ENCODE measurements around the gene CEL.

Gene CEL

GRCh38 chr9:133106511-133107244, 44.9 kb downstream of the CEL start:
- ATAC-seq, result no peak

- ATAC-seq, result no peak
These were observed 45.5 kb downstream of the CEL start for GRCh38 chr9:133107245-133107722.

DNA sequence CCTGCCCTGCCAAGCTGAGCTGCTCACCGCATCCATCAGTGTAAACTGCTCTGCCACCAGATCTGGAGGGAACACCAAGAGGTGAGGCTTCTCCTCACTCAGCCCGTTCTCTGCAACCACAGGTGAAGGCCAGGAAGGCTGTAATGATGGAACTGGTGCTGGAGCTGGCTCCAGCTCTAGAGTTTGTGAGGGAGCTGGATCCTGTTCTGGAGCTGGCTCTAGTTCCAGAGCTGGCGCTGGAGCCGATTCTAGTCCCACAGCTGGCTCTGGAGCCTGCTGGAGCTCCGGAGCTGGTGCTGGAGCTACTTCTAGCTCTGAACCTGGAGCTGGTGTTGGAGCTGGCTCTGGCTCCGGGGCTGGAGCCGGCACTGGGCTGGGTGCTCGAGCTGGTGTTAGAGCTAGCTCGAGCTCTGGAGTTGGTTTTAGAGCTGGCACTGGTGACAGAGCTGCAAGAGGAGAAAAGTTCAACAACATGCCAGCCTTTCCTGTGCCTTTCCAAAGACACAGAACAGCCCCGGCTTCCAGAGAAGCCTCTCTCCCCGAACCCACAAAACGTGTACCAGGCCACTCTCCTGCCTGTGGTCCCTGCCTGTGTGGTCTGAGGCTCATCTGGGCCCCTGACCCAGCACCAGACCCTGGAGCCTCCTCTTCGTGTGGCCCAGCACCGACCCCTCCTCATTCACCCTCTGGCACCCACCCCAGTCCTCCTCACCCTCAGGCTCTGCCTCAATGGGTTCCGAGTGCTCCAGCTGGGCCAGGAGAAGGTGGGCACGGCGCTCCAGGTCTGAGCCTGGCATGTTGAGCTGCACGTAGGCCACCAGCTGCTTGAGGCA, 46.4 kb downstream of the CEL start:
- ATAC-seq, result no peak

DNA sequence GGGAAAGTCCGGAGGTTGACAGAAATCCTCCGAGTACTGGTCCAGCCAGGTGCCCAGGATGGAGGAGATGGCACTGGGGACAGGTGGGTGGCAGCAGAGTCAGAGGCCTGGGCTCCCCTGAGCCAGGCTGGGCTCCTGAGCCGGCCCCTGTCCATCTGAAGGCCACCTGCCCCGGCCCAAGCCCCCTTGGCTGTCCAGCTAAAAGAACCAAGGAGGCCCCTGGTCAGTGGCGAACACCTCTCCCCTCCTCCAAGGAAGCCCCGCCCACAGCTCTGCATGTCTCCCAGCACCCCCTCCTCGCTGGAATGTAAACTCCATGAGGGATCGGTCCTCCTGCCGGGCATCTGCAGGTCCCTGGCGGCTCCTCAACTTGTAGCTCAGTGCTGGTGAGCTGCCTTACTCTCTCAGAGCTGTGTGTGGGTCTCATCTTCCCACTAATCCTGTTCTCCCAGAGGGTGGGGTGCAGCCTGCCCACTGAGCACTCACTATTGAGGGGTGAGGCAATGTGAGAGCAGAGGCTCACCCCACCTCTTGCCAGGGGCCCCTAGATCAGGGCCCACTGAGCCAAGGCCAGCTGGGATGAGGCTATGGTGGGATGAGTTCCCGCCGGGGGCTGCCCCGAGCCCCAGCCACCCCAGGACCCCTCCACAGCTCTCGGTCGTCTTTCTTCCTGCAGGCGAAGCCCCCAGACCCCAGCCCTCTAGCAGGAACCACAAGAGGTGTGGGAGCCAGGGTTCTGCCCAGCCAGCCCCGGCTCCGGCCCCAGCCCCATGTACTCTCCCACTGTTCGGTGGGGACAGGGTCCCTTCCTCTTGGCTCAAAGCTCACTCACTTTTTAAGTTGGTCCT, 47.2 kb downstream of the CEL start:
- no peak for ATAC-seq

DNA sequence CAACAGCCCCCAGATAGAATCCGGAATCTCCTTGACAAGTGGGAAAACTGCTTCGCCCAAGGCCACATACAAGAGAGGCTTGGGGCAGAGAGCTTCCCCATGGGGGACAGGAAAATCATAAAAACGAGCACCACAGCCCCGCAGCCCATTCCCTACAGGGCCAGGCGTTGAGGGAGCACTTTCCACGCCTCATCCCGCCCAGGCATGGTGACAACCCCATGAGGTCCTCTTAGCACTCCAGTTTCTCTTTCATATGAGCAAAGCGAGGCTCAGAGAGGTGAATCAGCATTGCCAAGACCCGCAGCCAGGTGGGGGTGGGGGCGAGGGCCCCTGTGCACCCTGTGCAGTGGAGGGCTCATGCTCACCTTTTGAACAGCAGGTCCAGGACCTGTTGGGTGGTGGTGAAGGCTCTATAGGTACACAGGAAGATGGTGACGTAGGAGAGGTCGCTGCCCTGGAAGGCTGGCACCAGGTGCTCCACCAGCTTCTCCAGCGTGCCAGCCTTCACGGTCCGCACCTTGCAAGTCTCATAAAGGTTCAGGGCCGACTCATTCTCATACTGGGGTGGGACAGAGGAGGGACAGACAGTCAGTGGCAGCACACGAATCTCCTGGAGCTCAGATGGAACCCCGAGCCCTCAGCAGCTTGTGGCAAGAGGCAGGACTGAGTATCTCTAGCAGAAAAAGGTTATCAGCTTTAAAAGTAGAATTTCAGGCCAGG, 48.3 kb downstream of the CEL start:
- ATAC-seq, result no peak

GRCh38 chr9:133111808-133112662, 50.3 kb downstream of the CEL start:
- no peak for ATAC-seq

DNA sequence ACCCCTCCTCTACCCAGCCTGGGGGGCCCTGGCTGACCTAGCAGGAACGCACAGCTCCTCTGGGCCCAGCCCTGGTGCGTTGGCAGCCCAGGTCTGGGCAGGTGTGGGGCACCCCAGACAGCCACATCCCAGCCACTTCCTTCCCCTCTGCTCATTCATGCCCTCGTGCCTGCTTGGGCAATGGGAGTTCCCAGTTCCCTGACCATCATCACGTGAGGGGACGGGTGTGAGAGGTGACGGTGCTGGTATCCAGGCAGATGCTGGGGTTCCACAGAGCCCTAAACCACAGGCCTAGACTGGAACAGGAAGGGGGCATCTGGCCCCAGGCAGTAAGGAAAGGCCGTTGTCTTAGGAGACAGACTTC, 50.9 kb downstream of the CEL start:
- ATAC-seq, result peak in 1 of 2 donors; percentile 2

GRCh38 chr9:133113163-133113948, 51.6 kb downstream of the CEL start:
- no peak for ATAC-seq

DNA sequence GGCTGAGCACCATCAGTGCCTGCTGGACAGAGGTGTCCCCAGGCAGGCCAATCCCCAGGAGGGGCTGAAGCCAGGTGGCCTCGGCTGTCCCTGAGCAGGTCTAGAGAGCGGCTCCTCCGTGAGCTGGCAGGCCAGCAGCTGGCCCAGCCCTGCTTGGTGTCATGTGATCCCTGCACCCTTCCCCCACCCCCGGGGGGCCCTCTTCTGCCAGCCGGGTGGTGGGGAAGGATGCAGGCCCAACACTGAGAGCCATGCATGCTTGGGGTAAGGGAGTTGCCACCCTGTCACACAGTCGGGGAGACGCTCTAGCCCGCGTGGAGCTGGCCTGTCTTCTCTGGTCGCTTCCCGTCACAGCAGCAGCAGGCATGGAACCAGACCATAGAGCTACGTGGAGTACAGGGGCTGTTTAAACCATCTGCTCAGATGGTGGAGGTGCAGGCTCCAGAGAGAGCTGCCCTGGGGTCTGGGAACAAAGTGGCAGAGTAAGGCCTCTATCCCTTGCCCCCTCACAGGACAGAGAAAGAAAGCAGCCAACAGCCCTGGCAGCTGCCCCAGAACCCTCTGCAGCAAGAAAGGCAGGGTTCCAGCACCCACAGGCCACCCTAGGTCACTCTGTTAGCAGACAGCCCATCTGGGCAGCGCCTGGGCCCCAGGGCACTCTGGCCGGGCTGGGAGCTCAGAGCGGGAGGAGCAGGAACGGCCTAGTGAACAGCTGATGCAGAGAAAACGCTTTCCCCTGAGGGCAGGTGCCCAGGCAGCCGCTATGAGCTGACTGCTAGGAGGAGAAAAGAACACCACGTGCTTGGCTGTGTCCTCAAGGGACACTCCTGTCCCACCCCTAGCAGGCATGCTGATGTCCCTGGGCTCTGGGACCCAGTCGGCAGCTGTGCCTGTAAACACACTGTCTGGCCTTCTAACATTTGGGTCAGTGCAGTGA, 52.4 kb downstream of the CEL start:
- ATAC-seq, result no peak

GRCh38 chr9:133114886-133115603, 53.3 kb downstream of the CEL start:
- no peak for ATAC-seq

- ATAC-seq, result peak; percentile 98 to 99
These were observed 54.0 kb downstream of the CEL start for GRCh38 chr9:133115604-133116345.

GRCh38 chr9:133116346-133117231, 54.8 kb downstream of the CEL start:
- no peak for ATAC-seq

- no peak for ATAC-seq
These were observed 55.7 kb downstream of the CEL start for GRCh38 chr9:133117271-133118178.

DNA sequence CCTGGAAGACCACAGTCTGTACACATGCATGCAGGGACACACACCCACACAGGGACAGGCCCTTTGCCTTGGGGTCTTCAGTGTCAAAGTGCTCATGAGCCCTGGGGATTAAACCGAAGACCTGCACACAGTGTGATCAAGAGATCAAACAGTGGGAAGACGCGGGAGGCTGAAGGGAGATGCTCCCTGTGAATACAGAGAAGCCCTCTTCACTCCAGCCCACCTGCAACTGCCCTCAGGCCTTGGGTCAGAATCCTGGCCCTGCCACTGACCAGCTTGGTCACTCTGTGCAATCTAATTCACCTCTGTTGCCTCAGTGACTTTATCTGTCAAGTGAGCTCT, 56.4 kb downstream of the CEL start:
- ATAC-seq, result no peak

DNA sequence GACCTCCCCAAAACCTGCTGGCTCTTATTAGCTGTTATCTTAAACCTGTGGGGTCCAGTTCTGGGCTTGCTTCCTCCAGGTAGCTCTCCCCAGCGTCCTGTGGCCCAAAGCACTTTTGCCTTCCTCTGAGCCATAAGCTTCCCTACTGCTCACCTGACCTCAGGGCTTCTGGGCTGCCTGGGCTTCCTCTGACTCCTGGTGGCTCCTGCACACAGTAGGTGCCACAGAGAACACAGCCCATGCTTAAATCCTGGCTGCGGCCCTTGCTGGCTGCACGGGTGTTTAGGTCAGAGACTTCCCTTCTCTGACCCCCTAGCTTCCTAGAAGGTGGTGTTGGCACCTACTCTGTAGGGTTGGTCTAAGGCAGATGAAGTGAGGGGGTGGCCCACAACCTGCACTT, 56.8 kb downstream of the CEL start:
- ATAC-seq, result no peak
